Activated T-cell treated with anti-CD3 and anti-CD28 coated beads, Interleukin-2, amount 50 U/mL, for 4 hours (primary cell): ENCODE results near the gene HPCAL1. TPM values are rescaled to one million over a fixed set of nuclear protein-coding genes. Genes with fewer than 3 reads are reported as not detected.
A peak's percentile ranks its signal among the peaks of the same experiment; 100 is the strongest.
"Not testable (repeated sequence)": the region's sequence is repeated elsewhere in the genome, so short reads cannot be mapped to it uniquely, and the experiment has no call there.

Experiments used
- ATAC-seq, 2 donors: fragments of 200-7000 bp; cut with Tn5 transposase; one replicate each; pipeline ENCODE4 v1.10.0; 2021
- DNase-seq: peaks from one replicate; pipeline ENCODE4 v3.0.0-alpha.2; 2020
- H3K27me3 Mint-ChIP-seq: one replicate; pipeline ENCODE4 v1.8.0; 2021; ENCODE audit warnings: low read depth, mixed read lengths
- H3K36me3 Mint-ChIP-seq: one replicate; pipeline ENCODE4 v1.8.0; 2022; ENCODE audit warnings: mixed read lengths; ENCODE audit not compliant: insufficient read depth
- H3K4me1 Mint-ChIP-seq: one replicate; pipeline ENCODE4 v1.8.0; 2021; ENCODE audit warnings: low read depth, mixed read lengths
- H3K4me3 Mint-ChIP-seq: one replicate; pipeline ENCODE4 v1.8.0; 2021; ENCODE audit warnings: mild to moderate bottlenecking, moderate library complexity, mixed read lengths
- H3K9me3 Mint-ChIP-seq: one replicate; pipeline ENCODE4 v1.8.0; 2021; ENCODE audit warnings: mixed read lengths
- total RNA-seq, 3 donors: library from RNA; stranded (reverse); gene quantifications; one replicate each; pipeline ENCODE4 v1.2.1, GENCODE V29; 2021

Gene HPCAL1
- total RNA-seq, 3 donors from 2014 or later, result 40.8 to 44.7 (median 43.3) TPM

GRCh38 chr2:10440736-10441135, 138.0 kb downstream of the HPCAL1 start:
- H3K4me1 Mint-ChIP-seq, result peaks cover 36% of the 10 kb centered on the region
- DNase-seq (no peak), ATAC-seq (no peak)
- H3K27me3 Mint-ChIP-seq, result no peaks in the 10 kb centered on the region
- H3K4me3 Mint-ChIP-seq, result no peak overlapping the region
- H3K9me3 Mint-ChIP-seq, result no peaks in the 10 kb centered on the region
- peaks cover 57% of the 10 kb centered on the region for H3K36me3 Mint-ChIP-seq

DNA sequence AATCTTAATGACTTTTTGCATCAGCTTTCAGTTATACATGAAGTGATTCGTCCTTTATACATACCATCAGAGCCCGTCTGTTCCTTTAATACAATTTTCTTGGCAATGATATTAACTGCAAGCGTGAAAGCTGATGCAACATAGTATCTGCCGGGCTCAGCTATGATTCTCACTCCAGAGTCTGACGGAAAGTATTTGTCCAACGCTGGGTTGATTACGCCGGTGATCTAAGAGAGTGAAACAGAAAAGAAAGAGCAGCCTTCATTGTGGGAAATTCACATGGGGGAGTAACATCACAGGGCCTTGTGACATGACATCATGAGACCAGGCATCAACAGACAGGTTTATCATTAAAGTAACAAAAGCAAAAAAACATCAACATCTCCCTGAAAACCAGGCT, 139.2 kb downstream of the HPCAL1 start:
- no peaks in the 10 kb centered on the region for H3K9me3 Mint-ChIP-seq
- peaks cover 57% of the 10 kb centered on the region for H3K36me3 Mint-ChIP-seq
- ATAC-seq, result peak; percentile 13 to 22
- no peak overlapping the region for H3K4me3 Mint-ChIP-seq
- no peak for DNase-seq
- no peaks in the 10 kb centered on the region for H3K27me3 Mint-ChIP-seq
- H3K4me1 Mint-ChIP-seq, result peaks cover 41% of the 10 kb centered on the region

DNA sequence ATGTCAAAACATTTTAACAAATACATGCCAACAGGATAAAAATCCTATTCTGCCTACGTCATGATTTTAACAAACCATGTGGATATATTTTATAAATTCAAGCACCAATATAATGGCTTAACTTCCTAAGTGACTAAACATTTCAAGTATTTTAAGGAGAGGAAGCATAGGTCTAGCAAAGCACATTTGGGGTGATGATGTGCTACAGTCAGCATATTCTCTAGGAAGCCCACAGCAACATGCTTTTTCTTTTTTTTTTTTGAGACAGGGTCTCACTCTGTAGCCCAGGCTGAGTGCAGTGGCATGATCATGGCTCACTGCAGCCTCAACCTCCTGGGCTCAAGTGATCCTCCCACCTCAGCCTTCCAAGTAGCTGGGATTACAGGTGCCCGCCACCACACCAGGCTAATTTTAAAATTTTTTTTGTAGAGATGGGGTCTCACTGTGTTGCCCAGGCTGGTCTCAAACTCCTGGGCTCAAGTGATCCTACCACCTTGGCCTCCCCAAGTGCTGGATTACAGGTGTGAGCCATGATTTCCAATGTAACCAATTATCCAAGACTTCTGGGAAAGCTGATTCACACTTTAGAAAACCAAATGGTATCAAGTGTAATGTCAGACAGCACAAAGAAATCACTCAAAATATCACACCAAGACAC, 139.9 kb downstream of the HPCAL1 start:
- not testable (repeated sequence) for H3K9me3 Mint-ChIP-seq, DNase-seq, H3K4me3 Mint-ChIP-seq, H3K27me3 Mint-ChIP-seq, ATAC-seq
- Mint-ChIP-seq H3K4me1 (peaks cover 45% of the 10 kb centered on the region), H3K36me3 (peaks cover 60% of the 10 kb centered on the region)

- H3K4me3 Mint-ChIP-seq, result peak overlapping the region; percentile 97
- ATAC-seq, result peak; percentile 21 to 23
- H3K4me1 Mint-ChIP-seq, result peaks cover 48% of the 10 kb centered on the region
Observed at GRCh38 chr2:10444463-10444862, 141.8 kb downstream of the HPCAL1 start.

GRCh38 chr2:10446631-10447030, 143.9 kb downstream of the HPCAL1 start:
- no peaks in the 10 kb centered on the region for H3K9me3 Mint-ChIP-seq
- H3K4me3 Mint-ChIP-seq, result peak overlapping the region; percentile 97
- H3K36me3 Mint-ChIP-seq, result peaks cover 37% of the 10 kb centered on the region
- peaks cover 51% of the 10 kb centered on the region for H3K4me1 Mint-ChIP-seq
- DNase-seq, result no peak
- ATAC-seq, result no peak
- no peaks in the 10 kb centered on the region for H3K27me3 Mint-ChIP-seq

More at GRCh38 chr2:10444463-10444862, 141.8 kb downstream of the HPCAL1 start:
- no peaks in the 10 kb centered on the region for H3K27me3 Mint-ChIP-seq
- peaks cover 56% of the 10 kb centered on the region for H3K36me3 Mint-ChIP-seq
- H3K9me3 Mint-ChIP-seq, result no peaks in the 10 kb centered on the region
- DNase-seq, result no peak

GRCh38 chr2:10447300-10447894, 144.7 kb downstream of the HPCAL1 start:
- DNase-seq (no peak), ATAC-seq (peak; percentile 15 to 16)
- H3K9me3 Mint-ChIP-seq, result no peaks in the 10 kb centered on the region
- peaks cover 43% of the 10 kb centered on the region for H3K4me1 Mint-ChIP-seq
- H3K4me3 Mint-ChIP-seq, result peak overlapping the region; percentile 97
- H3K27me3 Mint-ChIP-seq, result no peaks in the 10 kb centered on the region
- peaks cover 29% of the 10 kb centered on the region for H3K36me3 Mint-ChIP-seq

GRCh38 chr2:10447895-10448575, 145.3 kb downstream of the HPCAL1 start, which contains the start of gene ODC1:
Gene ODC1, minus strand, starts transcription at chr2:10448327. Its CDS starts 3,295 bp downstream, at chr2:10445032.
- ATAC-seq (peak; percentile 83 to 87), DNase-seq (peak; percentile 99)
- H3K27me3 Mint-ChIP-seq, result no peaks in the 10 kb centered on the region
- H3K9me3 Mint-ChIP-seq, result no peaks in the 10 kb centered on the region
- peak within 1 kb of the TSS; percentile 97 for H3K4me3 Mint-ChIP-seq
- H3K4me1 Mint-ChIP-seq, result peaks cover 42% of the 10 kb centered on the region
- peaks cover 27% of the 10 kb centered on the region for H3K36me3 Mint-ChIP-seq

- Mint-ChIP-seq H3K4me3 (peak overlapping the region; percentile 82), H3K27me3 (no peaks in the 10 kb centered on the region)
Observed at GRCh38 chr2:10448576-10449485, 146.1 kb downstream of the HPCAL1 start.

GRCh38 chr2:10449486-10449831, 146.8 kb downstream of the HPCAL1 start:
- H3K9me3 Mint-ChIP-seq, result no peaks in the 10 kb centered on the region

More at GRCh38 chr2:10448576-10449485, 146.1 kb downstream of the HPCAL1 start:
- H3K36me3 Mint-ChIP-seq, result peaks cover 19% of the 10 kb centered on the region
- H3K4me1 Mint-ChIP-seq, result peaks cover 37% of the 10 kb centered on the region
- DNase-seq, result peak; percentile 94
- peak; percentile 65 to 68 for ATAC-seq
- H3K9me3 Mint-ChIP-seq, result no peaks in the 10 kb centered on the region

DNA sequence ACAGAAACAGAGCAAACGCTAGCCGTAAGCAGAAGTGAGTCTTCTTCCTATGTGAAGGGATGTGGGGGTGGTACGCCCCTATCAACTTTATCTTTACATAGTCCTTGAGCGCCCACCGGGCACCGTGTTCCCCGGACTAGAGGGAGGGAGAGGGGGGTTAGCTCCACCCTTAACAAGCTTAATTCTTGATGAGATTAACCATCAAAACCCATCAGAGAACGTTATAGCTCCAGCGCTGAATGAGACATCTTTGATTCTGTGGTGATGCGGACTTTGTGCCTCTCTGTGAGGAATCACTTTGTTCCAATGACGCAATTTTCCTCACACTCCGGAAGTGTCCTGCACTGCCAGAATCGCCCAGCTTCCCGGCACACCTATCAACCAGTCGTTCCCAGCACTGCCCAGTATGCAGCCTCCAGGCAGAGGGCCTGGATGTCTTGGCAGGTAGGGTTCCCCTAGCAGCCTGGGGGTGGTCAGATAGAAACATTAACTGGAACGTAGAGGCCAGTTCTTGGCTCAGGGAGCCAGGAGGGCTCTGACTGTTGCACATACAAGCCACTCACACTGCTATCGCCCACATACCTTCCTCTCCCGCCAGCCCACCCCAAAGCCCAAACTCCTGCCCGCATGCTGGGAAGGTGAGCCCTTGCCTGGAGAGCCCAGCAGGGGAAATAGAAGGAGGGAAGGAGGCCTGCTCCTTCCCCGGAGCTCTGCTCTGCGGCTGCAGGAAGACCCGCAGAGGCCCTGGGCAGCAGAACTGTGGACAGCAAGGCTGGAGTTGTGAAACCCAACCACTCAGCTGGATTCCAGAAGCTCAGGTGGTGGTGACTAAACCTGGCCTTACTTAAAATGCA, 147.4 kb downstream of the HPCAL1 start:
- ATAC-seq (no peak), DNase-seq (no peak)
- peaks cover 6% of the 10 kb centered on the region for H3K36me3 Mint-ChIP-seq
- no peaks in the 10 kb centered on the region for H3K9me3 Mint-ChIP-seq
- no peaks in the 10 kb centered on the region for H3K27me3 Mint-ChIP-seq
- H3K4me3 Mint-ChIP-seq, result peak overlapping the region; percentile 82
- peaks cover 26% of the 10 kb centered on the region for H3K4me1 Mint-ChIP-seq

More at GRCh38 chr2:10449486-10449831, 146.8 kb downstream of the HPCAL1 start:
- Mint-ChIP-seq H3K4me1 (peaks cover 32% of the 10 kb centered on the region), H3K27me3 (no peaks in the 10 kb centered on the region), H3K4me3 (peak overlapping the region; percentile 82), H3K36me3 (peaks cover 12% of the 10 kb centered on the region)
- ATAC-seq (no peak), DNase-seq (no peak)

- Mint-ChIP-seq H3K4me3 (no peak overlapping the region), H3K9me3 (no peaks in the 10 kb centered on the region), H3K27me3 (no peaks in the 10 kb centered on the region), H3K36me3 (peaks cover 4% of the 10 kb centered on the region), H3K4me1 (peaks cover 15% of the 10 kb centered on the region)
- ATAC-seq (no peak), DNase-seq (no peak)
Observed at GRCh38 chr2:10451819-10452218, 149.1 kb downstream of the HPCAL1 start.

GRCh38 chr2:10452312-10452711, 149.6 kb downstream of the HPCAL1 start:
- Mint-ChIP-seq H3K4me3 (no peak overlapping the region), H3K36me3 (peaks cover 2% of the 10 kb centered on the region), H3K27me3 (no peaks in the 10 kb centered on the region), H3K4me1 (peaks cover 14% of the 10 kb centered on the region), H3K9me3 (no peaks in the 10 kb centered on the region)
- DNase-seq (no peak), ATAC-seq (no peak)
